OCI-LY3 (cell line): ENCODE data around the gene APOF.

Experiments
- EZH2phosphoT487 ChIP-seq: fragments of 200-600 bp; shearing (Covaris generic); IDR thresholded peaks from 2 replicates; pipeline ENCODE4 v1.6.1; 2018; ENCODE audit warnings: antibody characterized with exemption, mixed run types, low read depth
- TF ChIP-seq, protein P1 (sequence below): fragments of 200-600, 300-600 bp; sonication (generic); IDR thresholded peaks from 2 replicates; pipeline ENCODE4 v1.5.1; 2014; ENCODE audit warnings: antibody characterized with exemption, low read length, low read depth

DNA sequence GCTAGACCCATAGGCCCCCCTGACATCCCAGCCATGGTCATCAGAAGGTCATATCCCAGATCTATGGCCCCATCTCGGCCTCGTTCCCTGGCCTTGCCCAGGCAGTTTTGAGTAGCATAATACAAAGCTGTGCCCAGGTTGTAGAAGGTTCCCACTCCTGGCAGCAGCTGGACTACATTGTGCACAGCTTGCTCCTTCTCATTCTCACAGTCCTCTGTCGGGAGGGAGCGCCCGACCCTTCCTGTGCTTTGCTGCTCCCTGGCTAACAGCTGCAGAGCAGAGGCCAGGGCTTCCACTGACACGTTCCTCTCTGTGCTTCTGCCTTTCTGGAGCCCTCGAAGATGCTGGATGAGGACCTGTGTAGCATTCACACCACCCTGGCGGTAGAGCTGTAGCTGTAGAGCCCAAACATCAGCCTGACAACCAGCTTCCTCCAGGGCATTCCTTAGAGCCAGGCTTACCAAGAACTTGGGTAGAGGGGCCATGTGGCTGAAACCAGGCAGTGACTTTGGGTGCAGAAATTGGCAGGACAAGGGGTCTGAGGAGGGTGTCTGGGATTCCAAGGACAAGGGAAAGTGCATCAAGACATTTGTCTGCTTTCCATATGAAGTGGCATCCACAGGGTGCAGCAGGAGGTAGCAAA, 1.0 kb downstream of the APOF start:
- TF ChIP-seq, protein P1, sequence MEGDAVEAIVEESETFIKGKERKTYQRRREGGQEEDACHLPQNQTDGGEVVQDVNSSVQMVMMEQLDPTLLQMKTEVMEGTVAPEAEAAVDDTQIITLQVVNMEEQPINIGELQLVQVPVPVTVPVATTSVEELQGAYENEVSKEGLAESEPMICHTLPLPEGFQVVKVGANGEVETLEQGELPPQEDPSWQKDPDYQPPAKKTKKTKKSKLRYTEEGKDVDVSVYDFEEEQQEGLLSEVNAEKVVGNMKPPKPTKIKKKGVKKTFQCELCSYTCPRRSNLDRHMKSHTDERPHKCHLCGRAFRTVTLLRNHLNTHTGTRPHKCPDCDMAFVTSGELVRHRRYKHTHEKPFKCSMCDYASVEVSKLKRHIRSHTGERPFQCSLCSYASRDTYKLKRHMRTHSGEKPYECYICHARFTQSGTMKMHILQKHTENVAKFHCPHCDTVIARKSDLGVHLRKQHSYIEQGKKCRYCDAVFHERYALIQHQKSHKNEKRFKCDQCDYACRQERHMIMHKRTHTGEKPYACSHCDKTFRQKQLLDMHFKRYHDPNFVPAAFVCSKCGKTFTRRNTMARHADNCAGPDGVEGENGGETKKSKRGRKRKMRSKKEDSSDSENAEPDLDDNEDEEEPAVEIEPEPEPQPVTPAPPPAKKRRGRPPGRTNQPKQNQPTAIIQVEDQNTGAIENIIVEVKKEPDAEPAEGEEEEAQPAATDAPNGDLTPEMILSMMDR = no peak
- no peak for TF ChIP-seq EZH2phosphoT487
